ENCODE results near the gene OMA1. TPM values are rescaled to one million over a fixed set of nuclear protein-coding genes. Genes with fewer than 3 reads are reported as not detected.

Gene OMA1
- total RNA-seq, 3 donors from 2014 or later (not counting 1 experiment from before 2014, with no cell fraction given) = 27.2 to 41.1 (median 31.2) TPM

DNA sequence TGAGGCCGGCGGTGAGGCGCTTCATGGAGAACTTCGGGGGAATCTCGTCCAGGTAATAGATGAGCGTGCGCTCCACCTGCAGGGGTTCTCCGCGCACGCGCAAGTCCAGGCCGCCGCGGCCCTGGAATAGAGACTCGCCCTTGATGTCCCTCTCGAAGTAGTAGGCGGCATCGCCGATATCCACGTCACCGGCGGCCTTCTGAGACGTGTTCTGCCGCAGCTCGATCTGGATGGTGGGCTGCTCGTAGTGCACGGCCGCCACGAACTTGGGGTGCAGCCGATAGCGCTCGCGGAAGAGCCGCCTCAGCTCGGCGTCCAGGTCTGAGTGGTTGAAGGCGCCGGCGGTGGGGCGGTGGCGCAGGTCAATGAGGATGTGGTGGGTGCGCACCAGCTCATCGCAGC lies 29.8 kb upstream of the OMA1 start:
- WGBS (ENCODE audit: insufficient coverage) = 7% methylated on average over 43 of the region's 43 CpGs
- H3K36me3 ChIP-seq (ENCODE audit: control insufficient read depth, insufficient read depth, low read length) = no peaks in the 10 kb centered on the region
- no peaks in the 10 kb centered on the region for H3K9me3 ChIP-seq (ENCODE audit: control insufficient read depth, insufficient read depth, low read length)
- peaks cover 11% of the 10 kb centered on the region for H3K4me1 ChIP-seq (ENCODE audit: control insufficient read depth, insufficient read depth, low read length)
- peaks cover 28% of the 10 kb centered on the region for H3K27me3 ChIP-seq (ENCODE audit: control insufficient read depth, insufficient read depth, low read length)
- H3K27me3 Mint-ChIP-seq (ENCODE audit: low read depth in 2 of 2) = peaks cover 53 to 68% of the 10 kb centered on the region in 2 donors
- H3K27ac ChIP-seq (ENCODE audit: low read length) = no peak overlapping the region
- no peaks in the 10 kb centered on the region for H3K36me3 Mint-ChIP-seq
- H3K9me3 Mint-ChIP-seq = no peaks in the 10 kb centered on the region
- peaks cover 6 to 16% of the 10 kb centered on the region in 2 donors for H3K4me1 Mint-ChIP-seq
- DNase-seq (peak in 1 of 2 donors; percentile 15), ATAC-seq (peak in 2 of 3 donors; percentile 15 to 48)
- peak overlapping the region; percentile 55 for H3K4me3 Mint-ChIP-seq
- intact Hi-C loops (cut with micrococcal nuclease) = no loop called here
- TF ChIP-seq, protein P1, sequence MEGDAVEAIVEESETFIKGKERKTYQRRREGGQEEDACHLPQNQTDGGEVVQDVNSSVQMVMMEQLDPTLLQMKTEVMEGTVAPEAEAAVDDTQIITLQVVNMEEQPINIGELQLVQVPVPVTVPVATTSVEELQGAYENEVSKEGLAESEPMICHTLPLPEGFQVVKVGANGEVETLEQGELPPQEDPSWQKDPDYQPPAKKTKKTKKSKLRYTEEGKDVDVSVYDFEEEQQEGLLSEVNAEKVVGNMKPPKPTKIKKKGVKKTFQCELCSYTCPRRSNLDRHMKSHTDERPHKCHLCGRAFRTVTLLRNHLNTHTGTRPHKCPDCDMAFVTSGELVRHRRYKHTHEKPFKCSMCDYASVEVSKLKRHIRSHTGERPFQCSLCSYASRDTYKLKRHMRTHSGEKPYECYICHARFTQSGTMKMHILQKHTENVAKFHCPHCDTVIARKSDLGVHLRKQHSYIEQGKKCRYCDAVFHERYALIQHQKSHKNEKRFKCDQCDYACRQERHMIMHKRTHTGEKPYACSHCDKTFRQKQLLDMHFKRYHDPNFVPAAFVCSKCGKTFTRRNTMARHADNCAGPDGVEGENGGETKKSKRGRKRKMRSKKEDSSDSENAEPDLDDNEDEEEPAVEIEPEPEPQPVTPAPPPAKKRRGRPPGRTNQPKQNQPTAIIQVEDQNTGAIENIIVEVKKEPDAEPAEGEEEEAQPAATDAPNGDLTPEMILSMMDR (IDR thresholded peaks at IDR 0.05) = no peak
- peak overlapping the region; percentile 16 for H3K4me3 ChIP-seq (ENCODE audit: low read length)
- no peak overlapping the region for H3K27ac Mint-ChIP-seq

DNA sequence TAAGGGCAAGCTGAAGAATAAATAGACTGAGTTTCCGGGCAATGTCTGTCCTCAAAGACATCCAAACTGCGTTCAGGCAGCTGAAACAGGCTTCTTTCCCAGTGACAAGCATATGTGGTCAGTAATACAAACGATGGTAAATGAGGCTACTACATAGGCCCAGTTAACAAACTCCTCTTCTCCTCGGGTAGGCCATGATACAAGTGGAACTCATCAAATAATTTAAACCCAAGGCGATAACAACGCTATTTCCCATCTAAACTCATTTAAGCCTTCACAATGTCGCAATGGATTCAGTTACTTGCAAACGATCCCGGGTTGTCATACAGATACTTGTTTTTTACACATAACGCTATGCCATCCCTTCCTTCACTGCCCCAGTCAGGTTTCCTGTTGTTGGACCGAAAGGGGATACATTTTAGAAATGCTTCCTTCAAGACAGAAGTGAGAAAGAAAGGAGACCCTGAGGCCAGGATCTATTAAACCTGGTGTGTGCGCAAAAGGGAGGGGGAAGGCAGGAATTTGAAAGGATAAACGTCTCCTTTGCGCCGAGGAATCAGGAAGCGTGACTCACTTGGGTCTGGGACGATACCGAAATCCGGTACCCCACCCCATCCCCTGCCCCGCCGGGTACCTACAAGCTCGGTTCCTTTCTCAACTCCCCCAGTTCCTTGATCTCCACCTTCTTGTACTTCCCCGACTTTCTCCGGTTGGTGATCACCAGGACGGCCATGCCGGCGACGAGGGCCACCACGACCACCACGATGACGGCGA lies 29.2 kb upstream of the OMA1 start:
- H3K4me3 Mint-ChIP-seq = no peak overlapping the region
- intact Hi-C loops (cut with micrococcal nuclease) = no loop called here
- no peaks in the 10 kb centered on the region for H3K36me3 Mint-ChIP-seq
- peaks cover 28% of the 10 kb centered on the region for H3K27me3 ChIP-seq (ENCODE audit: control insufficient read depth, insufficient read depth, low read length)
- TF ChIP-seq, protein P1 (IDR thresholded peaks at IDR 0.05) = no peak
- H3K4me1 ChIP-seq (ENCODE audit: control insufficient read depth, insufficient read depth, low read length) = peaks cover 11% of the 10 kb centered on the region
- H3K27me3 Mint-ChIP-seq (ENCODE audit: low read depth in 2 of 2) = peaks cover 53 to 71% of the 10 kb centered on the region in 2 donors
- H3K36me3 ChIP-seq (ENCODE audit: control insufficient read depth, insufficient read depth, low read length) = no peaks in the 10 kb centered on the region
- H3K4me3 ChIP-seq (ENCODE audit: low read length) = no peak overlapping the region
- ATAC-seq (peak in 1 of 3 donors; percentile 15), DNase-seq (no peak)
- H3K9me3 ChIP-seq (ENCODE audit: control insufficient read depth, insufficient read depth, low read length) = no peaks in the 10 kb centered on the region
- peaks cover 6 to 16% of the 10 kb centered on the region in 2 donors for H3K4me1 Mint-ChIP-seq
- H3K27ac ChIP-seq (ENCODE audit: low read length) = no peak overlapping the region
- H3K27ac Mint-ChIP-seq = no peak overlapping the region
- no peaks in the 10 kb centered on the region for H3K9me3 Mint-ChIP-seq
- 37% methylated on average over 31 of the region's 32 CpGs for WGBS (ENCODE audit: insufficient coverage)

DNA sequence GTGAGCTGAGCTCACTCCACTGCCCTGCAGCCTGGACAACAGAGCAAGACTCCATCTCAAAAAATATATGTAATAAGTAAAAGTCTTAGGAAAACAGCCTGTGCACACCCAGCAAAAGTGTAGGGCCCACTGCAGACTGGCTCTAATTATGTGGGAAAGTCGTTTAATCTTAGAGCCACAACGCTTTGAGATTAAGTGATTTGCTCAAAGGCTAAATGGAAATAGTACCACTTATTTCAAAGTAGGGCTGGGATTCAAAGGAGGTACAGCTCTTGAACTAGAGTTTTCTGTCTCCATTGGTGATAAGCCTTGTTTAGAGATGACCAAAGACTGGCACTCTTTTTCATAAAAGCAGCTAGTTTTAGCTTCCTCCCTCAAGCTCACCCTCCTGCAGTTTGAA lies 28.3 kb upstream of the OMA1 start:
- Mint-ChIP-seq H3K4me1 (peaks cover 6 to 16% of the 10 kb centered on the region in 2 donors), H3K36me3 (no peaks in the 10 kb centered on the region), H3K4me3 (no peak overlapping the region), H3K27ac (no peak overlapping the region), H3K27me3 (ENCODE audit: low read depth in 2 of 2) (peaks cover 53 to 78% of the 10 kb centered on the region in 2 donors), H3K9me3 (no peaks in the 10 kb centered on the region)
- H3K9me3 ChIP-seq (ENCODE audit: control insufficient read depth, insufficient read depth, low read length) = no peaks in the 10 kb centered on the region
- 89% methylated on average over 2 of the region's 2 CpGs for WGBS (ENCODE audit: insufficient coverage)
- H3K27me3 ChIP-seq (ENCODE audit: control insufficient read depth, insufficient read depth, low read length) = peaks cover 28% of the 10 kb centered on the region
- TF ChIP-seq, protein P1 (IDR thresholded peaks at IDR 0.05) = no peak
- DNase-seq = no peak
- no peak overlapping the region for H3K4me3 ChIP-seq (ENCODE audit: low read length)
- intact Hi-C loops (cut with micrococcal nuclease) = no loop called here
- no peak overlapping the region for H3K27ac ChIP-seq (ENCODE audit: low read length)
- peaks cover 11% of the 10 kb centered on the region for H3K4me1 ChIP-seq (ENCODE audit: control insufficient read depth, insufficient read depth, low read length)
- no peak for ATAC-seq
- H3K36me3 ChIP-seq (ENCODE audit: control insufficient read depth, insufficient read depth, low read length) = no peaks in the 10 kb centered on the region
